BLaER1 treated with 17β-estradiol and CSF1 and Interleukin-3, amounts not matched to agents 10 nM and 100 nM (cell line): Measurements from ENCODE around the gene GNAI3.

ENCODE experiments used
- H3K27ac ChIP-seq, 11 experiments: shearing (Covaris generic); formaldehyde crosslinking; 2 replicates each; pipeline ENCODE4 v1.8.1; 2022
- H3K27me3 ChIP-seq, 11 experiments: shearing (Covaris generic); formaldehyde crosslinking; 2 replicates each; pipeline ENCODE4 v1.8.1; 2022
- H3K36me3 ChIP-seq, 11 experiments: shearing (Covaris generic); formaldehyde crosslinking; 2 replicates each; pipeline ENCODE4 v1.8.1; 2022
- H3K4me1 ChIP-seq, 10 experiments: shearing (Covaris generic); formaldehyde crosslinking; 2 replicates each; pipeline ENCODE4 v1.8.1; 2022
- H3K4me2 ChIP-seq, 11 experiments: shearing (Covaris generic); formaldehyde crosslinking; 2 replicates each; pipeline ENCODE4 v1.8.1; 2022
- H3K4me3 ChIP-seq, 10 experiments: shearing (Covaris generic); formaldehyde crosslinking; 2 replicates each; pipeline ENCODE4 v1.8.1; 2022
- H3K9ac ChIP-seq, 11 experiments: shearing (Covaris generic); formaldehyde crosslinking; 2 replicates each; pipeline ENCODE4 v1.8.1; 2022
- H3K9me3 ChIP-seq, 11 experiments: shearing (Covaris generic); formaldehyde crosslinking; replicated peaks in 1 of 11; 2 replicates each; pipeline ENCODE4 v1.8.1; 2022
- H4K20me1 ChIP-seq, 11 experiments: shearing (Covaris generic); formaldehyde crosslinking; 2 replicates each; pipeline ENCODE4 v1.8.1; 2022
- Cebpa-rat ChIP-seq, 11 experiments: shearing (Covaris generic); IDR thresholded peaks; 2 replicates each; pipeline ENCODE4 v1.8.1; 2022

The GNAI3 gene

GRCh38 chr1:109620401-109620791 lies 72.0 kb downstream of the GNAI3 start:
- H3K36me3 ChIP-seq, result peaks cover 0 to 4% (median 0%) of the 10 kb centered on the region in 11 experiments; a peak in 5 of 22 replicates
- no peaks in the 10 kb centered on the region for H3K9me3 ChIP-seq
- H3K27me3 ChIP-seq, result no peaks in the 10 kb centered on the region
- peak overlapping the region; percentile 83 to 96 (median 91) for H3K27ac ChIP-seq
- H3K4me1 ChIP-seq, result peaks cover 71 to 82% (median 80%) of the 10 kb centered on the region in 10 experiments
- peaks cover 34 to 44% (median 40%) of the 10 kb centered on the region in 11 experiments; a peak in 21 of 22 replicates for H4K20me1 ChIP-seq
- peak overlapping the region; percentile 87 to 100 (median 97) for H3K4me2 ChIP-seq
- peak overlapping the region; percentile 83 to 95 (median 89) for H3K4me3 ChIP-seq
- no peak for TF ChIP-seq Cebpa-rat (IDR thresholded peaks at IDR 0.05)
- H3K9ac ChIP-seq, result peak overlapping the region; percentile 84 to 94 (median 90)

- H3K27ac ChIP-seq, result peak overlapping the region; percentile 84 to 96 (median 91)
- H3K4me2 ChIP-seq, result peak overlapping the region; percentile 87 to 100 (median 98)
- peaks cover 71 to 82% (median 80%) of the 10 kb centered on the region in 10 experiments for H3K4me1 ChIP-seq
- TF ChIP-seq Cebpa-rat (IDR thresholded peaks at IDR 0.05), result no peak
- peaks cover 39 to 46% (median 45%) of the 10 kb centered on the region in 11 experiments; a peak in 21 of 22 replicates for H4K20me1 ChIP-seq
- peaks cover 0 to 9% (median 2%) of the 10 kb centered on the region in 11 experiments; a peak in 12 of 22 replicates for H3K36me3 ChIP-seq
- H3K9me3 ChIP-seq, result no peaks in the 10 kb centered on the region
- no peaks in the 10 kb centered on the region for H3K27me3 ChIP-seq
- H3K9ac ChIP-seq, result peak overlapping the region; percentile 84 to 94 (median 90)
- H3K4me3 ChIP-seq, result peak overlapping the region; percentile 83 to 95 (median 89)
Measured at GRCh38 chr1:109620841-109621286, 72.4 kb downstream of the GNAI3 start.

- peaks cover 46 to 53% (median 52%) of the 10 kb centered on the region in 11 experiments; a peak in 21 of 22 replicates for H4K20me1 ChIP-seq
- no peak for TF ChIP-seq Cebpa-rat (IDR thresholded peaks at IDR 0.05)
- H3K9me3 ChIP-seq, result no peaks in the 10 kb centered on the region
- H3K27ac ChIP-seq, result peak overlapping the region; percentile 47 to 96 (median 89); a peak in 20 of 22 replicates
- H3K27me3 ChIP-seq, result no peaks in the 10 kb centered on the region
- peaks cover 7 to 16% (median 9%) of the 10 kb centered on the region in 11 experiments; a peak in 21 of 22 replicates for H3K36me3 ChIP-seq
- H3K4me3 ChIP-seq, result peak overlapping the region; percentile 83 to 95 (median 89)
- peak overlapping the region; percentile 87 to 100 (median 97) for H3K4me2 ChIP-seq
- peak overlapping the region; percentile 70 to 94 (median 88) for H3K9ac ChIP-seq
- peaks cover 71 to 82% (median 79%) of the 10 kb centered on the region in 10 experiments for H3K4me1 ChIP-seq
Measured at GRCh38 chr1:109621379-109622136, 73.1 kb downstream of the GNAI3 start.

GRCh38 chr1:109622137-109622892 lies 73.9 kb downstream of the GNAI3 start:
- Histone ChIP-seq H3K27me3 (no peaks in the 10 kb centered on the region), H3K4me2 (peak overlapping the region; percentile 87 to 100 (median 97)), H3K27ac (peak overlapping the region; percentile 47 to 96 (median 85); a peak in 21 of 22 replicates), H3K4me3 (peak overlapping the region; percentile 83 to 95 (median 89)), H4K20me1 (peaks cover 46 to 61% (median 60%) of the 10 kb centered on the region in 11 experiments; a peak in 21 of 22 replicates), H3K9ac (peak overlapping the region; percentile 70 to 94 (median 87)), H3K4me1 (peaks cover 67 to 82% (median 77%) of the 10 kb centered on the region in 10 experiments), H3K9me3 (no peaks in the 10 kb centered on the region), H3K36me3 (peaks cover 14 to 23% (median 17%) of the 10 kb centered on the region in 11 experiments)
- TF ChIP-seq Cebpa-rat (IDR thresholded peaks at IDR 0.05), result no peak

DNA sequence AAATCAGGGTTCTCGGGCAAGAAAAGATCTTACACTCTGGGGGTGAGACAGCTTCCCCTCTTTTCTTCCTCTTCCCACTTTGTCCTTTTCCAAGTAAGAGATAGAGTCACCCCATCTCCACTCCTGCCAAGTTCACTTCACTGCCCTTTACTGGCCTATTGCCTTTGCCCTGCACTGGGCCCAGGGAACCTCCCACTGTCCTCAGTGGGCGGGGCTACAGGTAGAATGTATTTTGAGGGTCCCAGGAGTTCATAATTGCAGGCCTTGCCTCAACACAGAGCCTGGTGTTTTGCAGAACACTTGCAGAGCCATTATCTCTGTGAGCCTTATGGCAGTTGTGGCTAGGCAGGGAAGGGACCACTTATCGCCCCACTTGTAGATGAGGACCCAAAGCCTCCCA lies 74.5 kb downstream of the GNAI3 start:
- H3K4me2 ChIP-seq, result peak overlapping the region; percentile 87 to 100 (median 97)
- TF ChIP-seq Cebpa-rat (IDR thresholded peaks at IDR 0.05), result no peak
- peak overlapping the region; percentile 36 to 95 (median 89); a peak in 15 of 20 replicates for H3K4me3 ChIP-seq
- peak overlapping the region; percentile 47 to 96 (median 85); a peak in 20 of 22 replicates for H3K27ac ChIP-seq
- H4K20me1 ChIP-seq, result peaks cover 46 to 66% (median 65%) of the 10 kb centered on the region in 11 experiments; a peak in 21 of 22 replicates
- H3K4me1 ChIP-seq, result peaks cover 61 to 82% (median 79%) of the 10 kb centered on the region in 10 experiments
- peaks cover 20 to 29% (median 22%) of the 10 kb centered on the region in 11 experiments for H3K36me3 ChIP-seq
- peak overlapping the region; percentile 70 to 94 (median 87); a peak in 18 of 22 replicates for H3K9ac ChIP-seq
- H3K9me3 ChIP-seq, result no peaks in the 10 kb centered on the region
- no peaks in the 10 kb centered on the region for H3K27me3 ChIP-seq

DNA sequence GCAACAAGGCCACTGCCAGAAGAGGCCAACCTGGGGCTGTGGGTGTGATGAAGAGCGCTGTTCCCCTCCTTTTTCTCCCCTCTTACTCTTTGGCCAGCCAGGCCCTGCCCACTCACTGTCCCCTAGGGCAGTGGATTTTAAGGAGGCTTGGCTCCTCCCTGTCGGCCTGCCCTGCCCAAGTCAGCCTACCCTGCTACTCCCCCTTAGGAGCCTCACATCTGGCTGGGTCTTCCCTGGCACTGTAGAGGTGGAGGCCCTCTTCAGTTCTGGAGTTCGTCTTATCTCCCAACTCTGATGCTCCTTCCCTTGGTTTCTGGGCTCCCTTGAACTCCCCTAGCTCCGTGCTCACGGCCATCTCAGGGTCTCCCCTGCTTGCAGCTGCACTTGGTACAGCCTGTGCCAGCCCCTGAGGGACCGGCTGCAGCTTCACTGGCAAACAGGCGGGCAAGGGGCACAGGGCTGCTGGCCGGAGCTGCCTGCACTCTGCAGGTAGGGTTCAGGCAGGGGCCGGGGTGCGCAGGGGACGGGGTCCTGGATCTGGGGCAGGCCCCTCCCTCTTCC lies 75.3 kb downstream of the GNAI3 start:
- peaks cover 53 to 86% (median 78%) of the 10 kb centered on the region in 10 experiments for H3K4me1 ChIP-seq
- peaks cover 28 to 37% (median 30%) of the 10 kb centered on the region in 11 experiments for H3K36me3 ChIP-seq
- no peak for TF ChIP-seq Cebpa-rat (IDR thresholded peaks at IDR 0.05)
- peak overlapping the region in 10 of 11 experiments; percentile 48 to 96 (median 87); a peak in 20 of 22 replicates for H3K27ac ChIP-seq
- H3K27me3 ChIP-seq, result no peaks in the 10 kb centered on the region
- H3K9ac ChIP-seq, result peak overlapping the region; percentile 58 to 93 (median 77)
- H4K20me1 ChIP-seq, result peaks cover 46 to 74% (median 73%) of the 10 kb centered on the region in 11 experiments; a peak in 21 of 22 replicates
- H3K9me3 ChIP-seq, result no peaks in the 10 kb centered on the region
- H3K4me2 ChIP-seq, result peak overlapping the region; percentile 87 to 100 (median 97)
- peak overlapping the region; percentile 36 to 95 (median 88) for H3K4me3 ChIP-seq

- Histone ChIP-seq H4K20me1 (peaks cover 46 to 81% (median 80%) of the 10 kb centered on the region in 11 experiments; a peak in 21 of 22 replicates), H3K27me3 (no peaks in the 10 kb centered on the region), H3K9me3 (no peaks in the 10 kb centered on the region), H3K4me3 (peak overlapping the region; percentile 36 to 95 (median 88)), H3K9ac (peak overlapping the region; percentile 58 to 93 (median 77)), H3K36me3 (peaks cover 35 to 44% (median 38%) of the 10 kb centered on the region in 11 experiments), H3K4me2 (peak overlapping the region; percentile 87 to 100 (median 97)), H3K4me1 (peaks cover 46 to 83% (median 71%) of the 10 kb centered on the region in 10 experiments), H3K27ac (peak overlapping the region in 10 of 11 experiments; percentile 48 to 96 (median 87); a peak in 20 of 22 replicates)
- TF ChIP-seq Cebpa-rat (IDR thresholded peaks at IDR 0.05), result no peak
Measured at GRCh38 chr1:109624201-109625010, 76.0 kb downstream of the GNAI3 start.
